HG03139 (cell line): ENCODE measurements around the gene SLC35F3.

Experiments used
- ATAC-seq: cut with Tn5 transposase; IDR thresholded peaks from one replicate; pipeline ENCODE4 v1.9.1; 2021; ENCODE audit not compliant: unreplicated experiment

SLC35F3 gene

DNA sequence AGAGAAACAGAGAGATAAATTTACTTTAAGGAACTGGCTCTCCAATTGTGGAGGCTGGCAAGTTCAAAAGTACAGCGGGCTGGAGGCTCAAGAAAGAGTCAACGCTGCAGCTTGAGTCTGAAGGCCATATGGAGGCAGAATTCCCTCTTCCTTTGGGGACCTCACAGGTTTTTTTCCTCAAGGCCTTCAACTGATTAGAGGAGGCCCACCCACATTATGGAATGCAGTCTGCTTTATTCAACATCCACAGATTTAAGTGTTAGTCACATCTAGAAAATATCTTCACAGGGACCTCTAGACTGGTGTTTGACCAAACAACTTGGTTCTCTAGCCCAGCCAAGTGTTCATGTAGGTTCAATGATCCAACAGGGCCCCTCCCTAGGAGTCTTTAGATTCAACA lies 117.8 kb downstream of the SLC35F3 start:
- ATAC-seq, result no peak

DNA sequence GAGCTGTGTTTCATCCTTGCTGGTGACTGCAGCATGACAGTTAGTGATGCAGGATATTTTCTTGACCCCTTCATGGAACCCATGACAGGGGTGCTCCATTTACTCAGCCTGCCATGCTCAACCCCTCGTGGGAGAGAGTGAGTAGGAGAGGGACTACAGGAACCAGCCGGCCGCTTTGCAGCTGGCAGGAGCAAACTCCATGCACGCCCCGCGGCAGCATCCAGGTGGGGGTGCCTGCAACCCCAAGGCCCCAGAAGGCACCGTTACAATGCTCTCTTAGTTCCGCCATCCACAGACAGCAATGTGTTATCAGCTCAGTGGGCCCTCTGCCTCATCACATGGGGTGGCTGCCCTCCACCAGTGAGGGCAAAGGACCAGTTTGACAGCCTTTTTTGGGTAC lies 135.1 kb downstream of the SLC35F3 start:
- no peak for ATAC-seq

DNA sequence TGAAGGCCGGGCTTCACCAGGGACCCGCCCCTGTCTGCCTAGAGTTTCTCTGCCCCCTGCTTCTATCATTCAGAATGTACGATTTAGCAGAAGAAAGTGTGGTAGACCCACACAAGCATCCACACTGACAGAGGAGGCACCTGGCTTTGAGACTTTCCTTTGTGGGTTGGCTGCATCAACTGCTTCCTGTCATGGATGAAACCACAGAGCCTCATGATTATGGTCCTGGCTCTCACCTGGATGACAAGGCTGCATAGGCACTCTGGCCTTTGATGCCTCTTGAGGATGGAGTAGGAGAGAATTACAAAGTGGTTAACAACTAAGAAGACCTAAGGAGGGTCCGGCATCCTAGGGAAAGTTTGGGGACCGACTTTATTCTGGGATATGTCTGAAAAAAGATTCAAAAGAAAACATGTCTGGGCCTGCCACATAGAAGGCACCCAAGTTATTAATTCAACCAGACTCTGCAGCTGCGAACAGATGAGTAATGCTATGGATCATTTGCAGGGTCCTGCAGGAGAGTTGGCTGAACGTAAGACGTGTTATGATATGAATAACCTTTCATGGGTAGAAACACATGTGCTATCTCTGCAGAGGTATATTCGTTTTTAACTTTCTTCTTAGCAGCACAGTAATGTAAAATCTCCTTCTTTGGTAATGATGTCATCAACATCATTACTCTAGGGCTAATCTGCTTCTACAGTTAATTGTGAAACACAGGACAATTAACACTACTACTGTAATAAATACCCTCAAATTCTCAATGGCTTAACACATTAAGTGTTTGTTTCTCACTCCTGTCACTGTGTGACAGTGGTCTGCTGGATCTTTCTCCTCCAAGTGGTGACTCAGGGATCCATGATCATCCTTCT lies 136.2 kb downstream of the SLC35F3 start:
- ATAC-seq, result no peak

DNA sequence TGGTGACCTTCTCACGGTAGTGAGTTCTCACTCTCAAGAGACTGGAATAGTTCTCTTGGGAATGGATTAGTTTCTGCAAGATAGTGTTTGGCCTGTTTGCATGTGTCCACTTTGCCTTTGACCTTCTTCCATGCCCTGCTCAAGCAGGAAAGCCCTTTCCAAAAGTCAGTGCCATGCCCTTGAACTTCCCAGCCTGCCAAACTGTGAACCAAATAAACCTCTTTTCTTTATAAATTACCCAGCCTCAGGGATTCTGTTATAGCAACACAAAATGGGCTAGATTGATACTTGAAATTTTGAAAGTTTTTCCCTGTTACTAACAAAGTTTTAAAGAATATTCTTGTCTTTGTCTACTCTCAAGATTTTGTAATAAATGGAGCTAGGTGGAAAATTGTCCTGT lies 139.6 kb downstream of the SLC35F3 start:
- ATAC-seq, result no peak

DNA sequence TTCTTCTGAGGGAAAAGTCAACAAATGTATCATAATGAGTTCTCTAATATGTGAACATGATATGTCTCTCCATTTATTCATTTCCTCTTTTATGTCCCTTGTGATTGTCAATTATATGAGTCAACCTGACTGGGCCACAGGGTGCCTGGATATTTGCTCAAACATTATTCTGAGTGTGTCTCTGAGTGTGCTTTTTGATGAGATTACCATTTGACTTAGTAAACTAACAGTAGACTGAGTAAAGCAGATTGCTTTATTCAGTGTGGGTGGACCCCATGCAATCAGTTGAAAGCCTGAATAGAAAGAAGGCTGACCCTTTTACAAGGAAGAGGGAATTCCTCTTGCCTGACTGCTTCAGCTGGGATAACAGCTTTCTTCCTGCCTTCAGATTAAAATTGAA lies 142.6 kb downstream of the SLC35F3 start:
- no peak for ATAC-seq

DNA sequence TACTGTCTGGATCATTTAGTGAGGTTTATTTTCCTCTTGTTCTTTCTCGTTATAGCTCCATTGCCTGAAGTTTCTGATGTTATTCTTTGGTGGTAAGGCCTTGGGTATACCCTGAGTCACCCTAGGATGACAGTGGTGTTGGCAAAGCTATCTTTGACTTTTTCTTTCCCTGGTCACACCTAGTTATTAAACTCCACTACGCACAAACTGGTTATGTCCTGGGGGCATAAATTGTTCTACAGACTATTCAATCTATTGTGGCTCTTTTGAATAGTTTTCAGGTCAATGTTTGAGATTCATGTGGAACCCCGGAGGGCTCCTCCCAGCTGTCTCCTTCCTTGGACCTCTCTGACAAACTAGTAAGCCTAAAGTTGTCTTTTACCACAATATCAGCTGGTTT lies 157.7 kb downstream of the SLC35F3 start:
- ATAC-seq, result no peak

DNA sequence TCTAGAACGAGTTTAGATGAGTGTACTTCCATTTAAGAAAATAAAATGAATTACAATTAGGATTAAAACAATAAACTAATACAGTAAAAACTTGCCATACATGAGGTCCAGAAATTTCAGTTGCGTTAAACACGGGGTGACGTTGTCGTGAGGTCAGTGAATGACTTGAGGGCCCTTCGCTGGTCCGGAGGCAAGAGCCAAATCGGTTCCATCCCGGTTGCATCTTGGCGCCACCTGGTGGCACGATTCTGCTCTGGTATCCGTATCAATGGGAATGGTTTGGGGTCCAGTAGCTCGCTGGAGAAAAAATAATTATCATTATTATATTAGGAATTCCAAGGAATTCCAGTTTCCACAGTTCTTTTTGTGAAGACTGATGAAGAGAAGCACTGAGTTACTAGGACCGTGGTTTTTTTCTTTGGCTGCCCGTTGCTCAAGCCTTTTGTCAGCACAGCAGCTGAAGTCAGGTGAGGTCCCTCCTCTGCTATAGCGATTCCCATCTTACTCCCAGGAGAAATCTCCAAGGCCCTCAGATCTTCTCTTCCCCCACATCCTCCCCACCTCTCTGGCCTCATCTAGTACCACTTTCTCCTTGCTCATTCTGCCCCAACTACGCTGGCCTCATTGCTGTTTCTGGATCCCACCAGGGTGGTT lies 161.4 kb downstream of the SLC35F3 start:
- ATAC-seq, result no peak

DNA sequence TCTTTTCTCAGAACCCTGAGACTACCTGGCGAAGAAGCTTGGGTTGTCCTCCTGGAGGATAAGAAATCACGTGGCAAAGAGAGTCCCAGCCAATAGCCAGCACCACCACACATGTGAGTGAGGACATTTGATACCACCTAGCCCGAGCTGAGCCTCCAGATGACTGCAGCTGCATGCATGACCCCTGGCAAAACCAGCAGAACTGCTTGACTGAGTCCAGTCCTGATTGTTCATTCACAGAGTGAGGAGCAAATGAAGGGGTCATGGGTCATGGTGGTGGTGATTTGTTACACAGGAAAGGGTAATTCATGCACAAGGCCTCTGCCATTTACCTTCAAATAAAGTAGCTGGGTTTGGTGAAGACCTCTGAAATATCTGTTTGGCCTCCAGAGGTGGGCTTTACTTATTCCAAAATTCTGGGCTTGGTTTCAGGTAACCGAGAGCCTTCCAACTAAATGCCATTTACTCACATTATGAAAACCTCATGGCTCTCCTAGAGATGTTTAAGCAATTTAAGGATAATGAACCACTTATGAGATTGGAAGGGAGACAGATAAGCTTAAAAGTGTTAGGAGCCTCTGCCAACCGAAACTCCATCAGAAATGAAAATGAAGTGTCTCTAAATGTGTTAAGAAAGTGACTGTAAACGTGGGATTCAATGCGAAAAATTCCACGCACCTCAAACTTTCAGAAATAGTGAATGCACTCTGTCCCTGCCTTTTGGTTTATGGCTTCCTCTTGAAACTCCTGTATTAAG lies 163.3 kb downstream of the SLC35F3 start:
- ATAC-seq, result no peak

DNA sequence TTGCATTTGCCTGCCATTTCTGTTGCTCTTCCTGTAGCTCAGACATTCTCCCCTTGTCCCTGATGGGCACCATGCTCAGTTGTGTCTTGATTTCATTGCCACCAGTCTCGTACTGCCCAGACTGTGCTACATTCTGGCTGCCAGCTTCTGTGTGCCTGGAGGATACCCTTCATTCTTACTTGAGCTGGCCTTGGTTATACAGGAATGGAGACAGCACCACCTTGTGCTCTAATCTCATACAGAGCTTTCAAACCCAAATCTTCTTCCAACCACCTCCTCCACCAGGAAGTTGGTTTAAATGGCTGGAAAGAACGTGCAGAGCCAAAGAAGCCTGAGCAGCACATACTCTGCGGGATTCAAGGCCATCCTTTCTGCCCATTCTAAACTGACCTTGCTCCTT lies 165.3 kb downstream of the SLC35F3 start:
- ATAC-seq, result no peak

DNA sequence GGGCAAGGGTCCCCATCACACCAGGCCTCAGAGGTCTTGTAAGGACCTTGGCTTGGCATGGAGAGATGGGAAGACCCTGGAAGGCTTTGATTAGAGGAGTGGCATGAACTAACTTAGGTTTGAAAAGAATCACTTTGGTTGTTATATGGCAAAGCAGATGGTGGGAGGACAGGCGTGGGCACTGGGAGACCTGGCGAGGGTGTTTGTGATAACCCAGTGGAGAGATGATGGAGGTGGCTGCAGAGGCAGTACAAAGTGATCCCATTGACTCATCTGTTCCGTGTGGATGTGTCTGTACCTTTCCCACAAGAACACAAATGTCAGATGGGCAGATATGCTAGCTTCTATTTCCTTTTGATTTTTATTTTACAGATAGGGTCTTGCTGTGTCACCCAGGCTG lies 168.3 kb downstream of the SLC35F3 start:
- no peak for ATAC-seq

DNA sequence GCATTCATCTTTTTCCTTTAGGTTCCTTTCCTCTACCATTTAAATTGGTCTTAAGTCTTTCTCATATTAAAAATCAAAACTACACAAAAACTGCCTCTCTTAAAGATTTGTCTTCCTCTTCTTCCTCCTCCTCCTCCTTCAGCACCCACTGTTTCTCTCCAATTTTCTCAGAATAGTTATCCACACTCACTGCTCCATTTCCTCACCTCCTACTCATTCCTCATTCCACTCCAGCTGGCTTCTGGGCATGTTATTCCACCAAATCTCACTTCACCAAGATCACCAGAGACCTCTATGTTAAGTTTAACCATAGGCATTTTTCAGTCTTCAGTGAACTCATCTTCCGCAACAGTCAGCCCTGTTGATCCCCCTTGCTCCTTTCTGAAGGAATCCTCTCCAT lies 173.7 kb downstream of the SLC35F3 start:
- ATAC-seq, result no peak

DNA sequence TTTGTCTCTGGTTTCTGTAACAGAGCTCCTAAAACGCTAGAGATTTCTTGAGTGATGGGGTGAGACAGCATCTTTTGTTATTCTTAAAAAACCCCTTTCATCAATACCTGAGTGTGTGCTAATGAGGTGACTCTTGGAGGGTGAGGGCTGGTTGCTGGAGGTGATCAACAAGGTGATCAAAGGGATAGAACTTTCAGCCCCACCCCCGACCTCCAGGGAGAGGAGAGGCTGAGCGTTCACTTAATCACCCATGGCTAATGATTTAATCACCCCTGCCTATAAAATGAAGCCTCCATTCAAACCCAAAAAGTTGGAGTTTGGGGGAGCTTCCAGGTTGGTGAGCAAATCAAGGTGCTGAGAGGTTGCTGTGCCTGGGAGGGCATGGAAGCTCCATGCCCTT lies 175.4 kb downstream of the SLC35F3 start:
- no peak for ATAC-seq

DNA sequence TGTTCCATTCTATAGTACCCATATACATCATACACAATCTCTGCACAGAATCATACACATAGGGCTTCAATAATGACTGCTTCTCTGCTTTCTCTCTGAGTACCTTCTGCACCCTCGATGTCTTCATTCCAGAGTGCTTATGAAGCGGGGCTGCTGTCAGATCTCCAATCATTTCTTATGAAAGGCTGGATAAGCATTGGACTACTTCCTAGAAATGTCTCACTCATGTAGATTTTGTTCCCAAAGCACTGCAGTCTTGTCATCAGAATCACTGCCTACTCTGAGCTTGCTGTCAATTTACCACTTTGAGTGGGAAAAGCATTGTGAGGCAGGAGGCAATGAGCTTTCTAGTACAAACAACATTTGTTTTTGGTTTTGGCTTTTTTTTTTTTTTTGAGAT lies 179.0 kb downstream of the SLC35F3 start:
- no peak for ATAC-seq

DNA sequence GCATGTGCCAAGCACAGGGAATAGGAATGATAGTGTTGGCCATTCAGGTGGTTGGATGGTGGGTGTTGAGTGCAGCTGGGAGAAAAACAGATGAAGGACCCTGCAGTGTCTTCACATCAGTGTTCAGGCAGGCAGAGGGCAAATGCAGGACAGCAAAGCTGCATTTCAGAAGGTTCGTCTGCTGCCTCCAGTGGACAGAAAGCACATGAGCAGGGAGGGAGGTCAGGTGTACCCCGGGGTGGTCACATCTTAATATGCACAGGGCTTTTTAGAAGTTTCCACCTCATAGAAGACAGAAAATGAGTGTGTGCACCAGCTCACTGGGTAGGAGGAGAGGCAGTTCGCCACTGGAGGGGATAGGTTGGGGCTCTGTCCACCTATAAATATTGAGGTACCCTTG lies 184.9 kb downstream of the SLC35F3 start:
- no peak for ATAC-seq

DNA sequence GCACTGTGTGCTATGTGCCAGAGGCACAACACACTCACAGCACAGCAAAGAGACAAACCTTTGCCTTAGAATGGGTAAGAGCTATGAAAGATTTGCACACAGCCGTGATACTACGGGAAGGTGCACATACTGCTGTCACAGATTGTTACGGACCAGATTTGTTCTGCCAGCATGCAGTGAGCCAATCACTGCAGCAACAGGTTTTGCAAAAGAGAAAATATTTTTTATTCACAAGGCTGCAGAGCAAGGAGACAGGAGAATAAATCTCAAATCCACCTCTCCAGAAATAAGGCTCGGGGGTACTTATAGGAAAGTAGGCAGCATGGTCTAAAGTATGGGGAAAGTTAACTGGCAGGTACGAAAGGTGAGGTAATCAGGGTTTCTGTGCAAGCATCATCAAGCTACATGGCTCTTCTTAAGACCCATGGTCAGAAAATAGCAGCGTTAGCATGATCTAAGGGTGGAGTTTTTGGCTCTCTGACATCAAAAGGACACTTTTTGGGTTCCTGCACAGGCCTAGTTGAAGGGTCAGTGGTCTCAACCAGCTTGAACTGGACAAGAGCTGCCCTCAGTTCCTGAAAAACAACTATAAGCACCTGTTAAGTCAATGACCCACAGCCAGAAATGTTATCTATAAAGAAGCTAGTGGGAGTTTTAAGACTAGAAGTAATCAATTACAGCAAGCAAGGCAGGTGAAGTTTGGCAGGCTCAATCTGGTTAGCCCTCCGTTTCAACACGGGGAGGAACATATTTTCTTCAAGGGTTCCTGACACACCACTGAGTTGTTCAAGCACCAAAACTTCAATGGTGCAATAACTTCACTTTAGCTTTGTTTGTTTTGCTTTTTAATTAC lies 186.0 kb downstream of the SLC35F3 start:
- ATAC-seq, result no peak

DNA sequence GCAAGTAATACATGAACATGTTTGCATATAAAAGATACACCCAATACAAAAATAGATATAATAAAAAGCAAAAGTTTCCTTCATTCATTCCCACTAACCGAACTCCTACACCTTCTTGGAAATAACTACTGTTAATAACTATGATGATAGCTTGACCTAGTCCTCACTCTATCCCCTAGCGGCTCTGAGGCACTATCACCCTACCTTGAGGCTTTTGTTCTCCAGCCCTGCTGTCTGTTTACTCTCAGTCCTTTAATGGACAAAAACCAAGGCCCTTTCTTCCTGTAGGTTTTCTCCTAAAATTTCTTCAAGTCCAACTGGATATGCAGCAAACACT lies 186.6 kb downstream of the SLC35F3 start:
- ATAC-seq, result no peak

DNA sequence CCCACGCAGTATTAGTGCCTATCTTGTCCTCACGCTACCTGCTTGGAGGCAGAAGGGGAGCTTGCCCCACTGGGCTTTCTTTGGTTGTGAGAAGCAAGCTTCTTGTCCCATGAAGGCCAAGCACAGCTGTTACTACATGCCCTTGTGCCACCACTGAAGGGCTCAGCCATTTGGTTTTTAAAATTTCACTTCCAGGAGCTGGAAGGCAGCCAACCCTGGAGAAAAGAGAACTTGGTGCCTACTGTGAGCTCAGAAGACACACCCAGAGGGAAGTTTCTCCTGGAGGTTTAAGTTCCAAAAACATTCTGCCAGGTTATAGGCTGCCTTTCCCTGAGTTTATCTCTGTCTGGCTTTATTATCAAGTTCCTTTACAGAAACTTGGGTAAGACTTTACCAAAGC lies 187.4 kb downstream of the SLC35F3 start:
- no peak for ATAC-seq

DNA sequence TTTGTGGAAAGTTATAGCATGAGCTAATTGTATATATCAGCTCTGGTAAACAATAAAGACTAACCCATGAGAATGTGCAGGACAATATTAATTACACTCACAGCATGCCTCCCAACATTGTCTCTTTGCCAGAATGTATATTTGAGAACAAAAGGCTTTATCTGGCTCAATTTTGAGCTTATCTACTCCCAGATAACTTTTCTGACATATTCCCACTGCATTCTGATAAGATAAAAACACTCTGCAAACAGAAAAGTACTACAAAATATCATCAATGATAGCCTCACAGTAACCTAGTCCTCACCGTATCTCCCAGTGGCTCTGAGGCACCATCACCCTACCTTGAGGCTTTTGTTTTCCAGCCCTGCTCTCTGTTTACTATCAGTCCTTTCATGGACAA lies 188.6 kb downstream of the SLC35F3 start:
- no peak for ATAC-seq

DNA sequence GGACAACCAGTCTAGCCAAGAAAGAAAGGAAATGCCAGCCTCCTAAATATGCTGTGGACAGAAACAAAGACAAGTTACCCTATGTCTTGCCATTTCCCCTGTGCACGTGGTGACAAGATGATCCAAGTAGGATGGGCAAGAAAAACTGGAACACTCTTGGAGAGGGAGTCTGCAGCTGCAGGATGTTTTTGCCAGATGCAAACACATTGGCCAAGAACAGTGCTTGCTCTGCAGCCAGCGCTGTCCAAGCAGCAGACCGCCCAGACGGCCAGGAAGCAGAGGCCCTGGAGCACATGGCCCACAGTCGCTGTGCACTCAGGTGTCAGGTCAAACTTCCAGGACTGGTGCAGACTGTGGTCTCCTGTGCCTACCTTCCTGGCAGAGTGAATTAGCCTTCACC lies 189.3 kb downstream of the SLC35F3 start:
- ATAC-seq, result no peak

DNA sequence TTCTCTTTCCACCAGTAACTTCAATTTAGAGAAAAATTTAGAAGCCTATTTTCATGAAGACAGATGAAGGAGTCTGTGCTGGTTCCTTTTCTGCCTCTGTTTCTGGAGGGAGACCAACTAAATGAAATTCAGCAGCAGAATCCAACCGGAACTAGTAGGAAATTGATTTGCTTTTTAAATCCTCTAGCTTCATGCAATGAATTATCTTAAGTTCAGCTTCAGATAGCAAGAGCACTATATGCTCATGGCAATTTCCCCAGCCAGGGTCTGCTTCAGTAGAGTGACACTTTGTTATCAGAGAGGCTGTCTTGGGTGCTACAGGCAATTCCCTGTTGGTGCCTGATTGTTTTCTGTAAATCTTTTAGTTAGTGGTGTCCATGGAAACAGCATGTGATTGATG lies 189.7 kb downstream of the SLC35F3 start:
- no peak for ATAC-seq

DNA sequence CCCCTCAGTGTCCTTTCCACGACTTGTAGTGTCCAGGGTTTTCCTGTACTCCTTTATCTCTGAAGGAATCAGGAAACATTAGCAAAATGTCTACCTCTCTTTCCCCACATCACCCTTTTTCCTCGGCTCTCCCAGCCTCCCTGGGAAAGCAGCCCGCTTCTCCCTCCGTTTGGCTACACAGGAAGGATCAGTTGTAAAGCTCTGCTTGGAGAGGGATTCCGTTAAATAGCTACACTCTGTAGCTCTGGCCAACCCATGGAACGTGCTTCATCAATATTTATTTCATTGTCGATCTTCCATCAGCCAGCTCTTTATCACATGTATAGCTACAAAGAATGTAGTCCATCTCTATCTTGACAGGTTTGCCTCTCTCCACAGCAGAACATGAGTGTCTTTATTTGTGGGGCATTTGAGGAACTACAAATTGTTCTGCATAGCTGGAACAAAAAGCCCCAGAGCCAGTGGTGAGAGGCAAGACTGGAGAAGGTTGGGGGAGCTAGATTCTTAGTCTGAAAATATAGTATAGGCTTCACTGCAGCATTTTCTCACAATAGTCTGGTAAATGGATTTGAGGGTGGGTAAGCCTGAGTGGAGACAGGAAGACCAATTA lies 191.8 kb downstream of the SLC35F3 start:
- ATAC-seq, result no peak
